Epithelial cell of esophagus (primary cell): Measurements from ENCODE around the gene GLB1L2.

Experiments
- DNase-seq: peaks from one replicate; pipeline ENCODE4 v3.0.0; 2010; ENCODE audit warnings: low read depth
- H3K4me3 ChIP-seq: 2 replicates; pipeline ENCODE4 v1.5.1; 2011; ENCODE audit warnings: mild to moderate bottlenecking, low read length, control low read depth
- CTCF ChIP-seq: IDR thresholded peaks from 2 replicates; pipeline ENCODE4 v1.5.1; 2011; ENCODE audit warnings: low read depth, mild to moderate bottlenecking, low read length, control low read depth, inconsistent platforms; ENCODE audit not compliant: insufficient read depth; ENCODE audit errors: missing control alignments

The GLB1L2 gene

GRCh38 chr11:134405436-134405835 is 73.6 kb downstream of the GLB1L2 start:
- H3K4me3 ChIP-seq: no peak overlapping the region
- no peak for DNase-seq
- no peak for TF ChIP-seq CTCF

GRCh38 chr11:134405841-134406240 is 74.1 kb downstream of the GLB1L2 start:
- no peak for DNase-seq
- no peak overlapping the region for H3K4me3 ChIP-seq
- TF ChIP-seq CTCF: no peak

- DNase-seq: peak; percentile 33
- no peak for TF ChIP-seq CTCF
- no peak overlapping the region for H3K4me3 ChIP-seq
Observed at GRCh38 chr11:134406264-134407185, 74.7 kb downstream of the GLB1L2 start.

GRCh38 chr11:134407321-134407828 is 75.6 kb downstream of the GLB1L2 start:
- H3K4me3 ChIP-seq: no peak overlapping the region
- no peak for DNase-seq
- no peak for TF ChIP-seq CTCF

GRCh38 chr11:134407923-134408322 is 76.1 kb downstream of the GLB1L2 start:
- no peak for TF ChIP-seq CTCF
- no peak for DNase-seq
- H3K4me3 ChIP-seq: no peak overlapping the region

- no peak for TF ChIP-seq CTCF
- no peak for DNase-seq
- H3K4me3 ChIP-seq: no peak overlapping the region
Observed at GRCh38 chr11:134409552-134410429, 78.0 kb downstream of the GLB1L2 start.
